DND-41 (cell line): ENCODE data around the gene PAPOLB.

ENCODE experiments used
- ATAC-seq: fragments of 200-7000 bp; cut with Tn5 transposase; 3 replicates; pipeline ENCODE4 v1.9.1; 2021; ENCODE audit warnings: low read depth; ENCODE audit not compliant: insufficient read depth
- DNase-seq: peaks from one replicate; pipeline ENCODE4 v3.0.0-alpha.2; 2020
- H2AFZ ChIP-seq: 2 replicates; pipeline ENCODE4 v1.6.0; 2012; ENCODE audit warnings: low read depth, low read length
- H3K27ac ChIP-seq: 2 replicates; pipeline ENCODE4 v1.5.1; 2012; ENCODE audit warnings: low read length, inconsistent platforms
- H3K27me3 ChIP-seq: fragments of 200-600 bp; sonication (generic); 2 replicates; pipeline ENCODE4 v1.6.0; 2012; ENCODE audit warnings: low read length, mild to moderate bottlenecking, inconsistent platforms; ENCODE audit not compliant: insufficient read depth, poor library complexity
- H3K36me3 ChIP-seq: 2 replicates; pipeline ENCODE4 v1.5.1; 2012; ENCODE audit warnings: low read length, inconsistent platforms; ENCODE audit not compliant: insufficient read depth
- H3K4me1 ChIP-seq: 2 replicates; pipeline ENCODE4 v1.5.1; 2012; ENCODE audit warnings: mild to moderate bottlenecking, low read length; ENCODE audit not compliant: insufficient read depth
- H3K4me2 ChIP-seq: 2 replicates; pipeline ENCODE4 v1.6.0; 2012; ENCODE audit warnings: mild to moderate bottlenecking, moderate library complexity, low read length, inconsistent platforms; ENCODE audit not compliant: insufficient read depth
- H3K4me3 ChIP-seq, 2 experiments: fragments of 200-600 bp in 1 of 2; shearing (Covaris generic) in 1 of 2; 2 replicates each; pipeline ENCODE4 v1.5.1; 2012 to 2016; ENCODE audit warnings: inconsistent platforms in 2 of 2, low read length in 2 of 2, mild to moderate bottlenecking in 2 of 2, low read depth in 1 of 2, moderate library complexity in 1 of 2
- H3K79me2 ChIP-seq: 2 replicates; pipeline ENCODE4 v1.6.0; 2012; ENCODE audit warnings: low read length, inconsistent platforms; ENCODE audit not compliant: insufficient read depth
- H3K9ac ChIP-seq: 2 replicates; pipeline ENCODE4 v1.6.0; 2012; ENCODE audit warnings: low read depth, mild to moderate bottlenecking, inconsistent platforms, low read length, moderate library complexity
- H3K9me3 ChIP-seq: 2 replicates; pipeline ENCODE4 v1.5.1; 2012; ENCODE audit warnings: low read length, moderate library complexity, mild to moderate bottlenecking, inconsistent platforms; ENCODE audit not compliant: insufficient read depth, severe bottlenecking
- H4K20me1 ChIP-seq: 2 replicates; pipeline ENCODE4 v1.6.0; 2012; ENCODE audit warnings: low read length; ENCODE audit not compliant: insufficient read depth
- EZH2 ChIP-seq: IDR thresholded peaks from 3 replicates; pipeline ENCODE4 v1.6.1; 2012; ENCODE audit warnings: borderline replicate concordance, low read depth, mild to moderate bottlenecking, moderate library complexity, low read length, inconsistent platforms; ENCODE audit not compliant: severe bottlenecking
- TF ChIP-seq, protein P1 (sequence below): IDR thresholded peaks from 2 replicates; pipeline ENCODE4 v1.5.1; 2012; ENCODE audit warnings: borderline replicate concordance, low read length, moderate library complexity, mild to moderate bottlenecking; ENCODE audit not compliant: poor library complexity, severe bottlenecking; ENCODE audit errors: extremely low read depth

The PAPOLB gene

DNA sequence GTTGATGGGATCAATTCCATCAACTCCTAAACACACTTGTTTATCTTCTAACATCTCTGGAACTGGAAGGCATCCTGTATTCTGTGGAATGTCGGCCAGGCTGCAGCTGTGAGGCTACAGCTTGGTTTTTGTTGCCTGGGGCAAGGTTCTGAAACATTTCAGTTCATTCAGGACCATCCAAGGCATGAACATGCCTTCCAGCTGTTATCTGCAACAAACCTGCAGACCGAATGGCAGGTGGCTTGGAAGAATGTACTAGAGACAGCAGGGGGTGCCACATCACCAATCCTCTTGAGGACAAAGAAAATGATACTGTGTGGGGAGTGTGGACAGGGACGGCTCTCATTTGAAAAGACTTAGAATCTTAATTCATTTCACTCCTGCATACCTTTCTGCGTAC is 12.4 kb downstream of the PAPOLB start:
- no peak for TF ChIP-seq EZH2
- TF ChIP-seq, protein P1, sequence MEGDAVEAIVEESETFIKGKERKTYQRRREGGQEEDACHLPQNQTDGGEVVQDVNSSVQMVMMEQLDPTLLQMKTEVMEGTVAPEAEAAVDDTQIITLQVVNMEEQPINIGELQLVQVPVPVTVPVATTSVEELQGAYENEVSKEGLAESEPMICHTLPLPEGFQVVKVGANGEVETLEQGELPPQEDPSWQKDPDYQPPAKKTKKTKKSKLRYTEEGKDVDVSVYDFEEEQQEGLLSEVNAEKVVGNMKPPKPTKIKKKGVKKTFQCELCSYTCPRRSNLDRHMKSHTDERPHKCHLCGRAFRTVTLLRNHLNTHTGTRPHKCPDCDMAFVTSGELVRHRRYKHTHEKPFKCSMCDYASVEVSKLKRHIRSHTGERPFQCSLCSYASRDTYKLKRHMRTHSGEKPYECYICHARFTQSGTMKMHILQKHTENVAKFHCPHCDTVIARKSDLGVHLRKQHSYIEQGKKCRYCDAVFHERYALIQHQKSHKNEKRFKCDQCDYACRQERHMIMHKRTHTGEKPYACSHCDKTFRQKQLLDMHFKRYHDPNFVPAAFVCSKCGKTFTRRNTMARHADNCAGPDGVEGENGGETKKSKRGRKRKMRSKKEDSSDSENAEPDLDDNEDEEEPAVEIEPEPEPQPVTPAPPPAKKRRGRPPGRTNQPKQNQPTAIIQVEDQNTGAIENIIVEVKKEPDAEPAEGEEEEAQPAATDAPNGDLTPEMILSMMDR, result peak; percentile 53
- Histone ChIP-seq H3K79me2 (no peaks in the 10 kb centered on the region), H3K4me1 (no peaks in the 10 kb centered on the region)

DNA sequence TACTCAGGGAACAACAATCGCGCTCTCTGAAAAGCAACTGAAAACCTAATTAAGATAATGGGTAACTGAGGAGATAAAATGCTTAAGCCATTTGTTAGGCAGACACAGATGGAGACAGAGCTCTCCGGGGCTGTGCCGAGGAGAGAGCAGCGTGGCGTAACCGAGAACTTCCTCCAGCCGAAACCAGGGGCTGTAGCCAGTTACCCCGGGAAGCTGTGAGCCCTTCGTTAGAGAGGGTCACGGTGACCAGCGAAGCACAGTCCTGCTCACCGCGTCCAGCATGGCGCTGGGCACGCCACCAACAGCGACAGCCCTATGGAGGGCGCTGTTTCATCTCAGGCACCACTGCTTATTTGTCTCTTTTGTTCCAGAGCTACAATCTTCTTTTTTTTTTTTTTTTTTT is 16.1 kb downstream of the PAPOLB start:
- Histone ChIP-seq H3K79me2 (no peaks in the 10 kb centered on the region), H3K4me1 (no peaks in the 10 kb centered on the region), H3K4me2 (no peak overlapping the region), H3K4me3 (no peak overlapping the region), H2AFZ (no peak overlapping the region), H3K27ac (no peak overlapping the region), H4K20me1 (no peaks in the 10 kb centered on the region), H3K9ac (no peak overlapping the region), H3K9me3 (no peaks in the 10 kb centered on the region), H3K36me3 (no peaks in the 10 kb centered on the region), H3K27me3 (peaks cover 3% of the 10 kb centered on the region)
- no peak for DNase-seq
- no peak for ATAC-seq
- TF ChIP-seq, protein P1, result peak; percentile 21
- TF ChIP-seq EZH2, result no peak

More for the DNA sequence above, 12.4 kb downstream of the PAPOLB start:
- Histone ChIP-seq H4K20me1 (no peaks in the 10 kb centered on the region), H3K4me2 (no peak overlapping the region), H3K9me3 (peaks cover 7% of the 10 kb centered on the region), H3K36me3 (no peaks in the 10 kb centered on the region), H3K9ac (no peak overlapping the region), H3K27me3 (peaks cover 3% of the 10 kb centered on the region), H3K27ac (no peak overlapping the region), H2AFZ (no peak overlapping the region), H3K4me3 (no peak overlapping the region)
- ATAC-seq, result 0 out of 3 replicates have a peak, but pooled peaks have one; percentile 37
- no peak for DNase-seq

DNA sequence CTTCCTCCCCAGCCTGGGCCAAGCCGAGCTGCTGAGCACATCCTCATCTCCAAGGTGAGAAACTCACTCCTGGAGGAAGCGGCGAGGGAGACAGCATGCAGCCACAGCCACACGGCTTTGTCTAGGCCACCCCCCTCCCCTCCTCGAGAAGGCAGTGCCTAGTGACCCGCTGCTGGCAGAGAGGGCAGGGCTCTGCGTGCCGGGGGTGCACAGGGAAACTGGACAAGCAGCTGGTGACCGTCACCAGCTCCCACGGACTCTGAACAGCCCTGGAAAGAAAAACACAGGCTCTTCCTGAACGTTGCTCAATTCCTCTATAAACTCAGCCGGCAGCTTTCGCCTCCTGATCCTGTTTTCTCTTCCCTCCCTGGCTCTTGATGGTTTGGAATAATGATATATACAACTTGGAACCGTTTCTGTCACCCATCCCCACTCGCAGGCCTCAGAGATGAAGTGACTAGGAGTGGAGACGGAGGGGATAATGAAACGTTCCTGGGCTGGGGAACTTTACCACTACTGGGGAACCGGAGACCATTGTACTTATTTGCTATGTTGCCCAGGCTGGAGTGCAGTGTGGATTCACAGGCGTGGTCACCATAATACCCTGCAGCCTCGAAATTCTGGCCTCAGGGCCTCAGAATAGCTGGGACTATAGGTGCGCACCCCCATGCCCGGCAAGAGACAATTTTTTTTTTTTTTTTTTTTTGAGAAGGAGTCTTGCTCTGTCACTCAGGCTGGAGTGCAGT is 19.3 kb downstream of the PAPOLB start:
- Histone ChIP-seq H3K9ac (no peak overlapping the region), H3K36me3 (no peaks in the 10 kb centered on the region), H3K4me2 (no peak overlapping the region), H3K27ac (no peak overlapping the region), H4K20me1 (no peaks in the 10 kb centered on the region; the same call in none of the 2 replicates), H3K79me2 (no peaks in the 10 kb centered on the region), H3K4me1 (no peaks in the 10 kb centered on the region), H3K9me3 (no peaks in the 10 kb centered on the region), H2AFZ (no peak overlapping the region), H3K4me3 (no peak overlapping the region), H3K27me3 (no peaks in the 10 kb centered on the region)
- TF ChIP-seq, protein P1, result no peak
- no peak for TF ChIP-seq EZH2
- DNase-seq (no peak), ATAC-seq (no peak)
